Vagina (tissue), 2 donors: Measurements from ENCODE around the gene LZTR1.

Experiments
- POLR2A ChIP-seq, 2 donors: fragments of 450-650 bp; IDR thresholded peaks; one replicate each; pipeline ENCODE4 v1.6.1; 2017; ENCODE audit warnings: antibody characterized with exemption in 2 of 2, mild to moderate bottlenecking in 2 of 2, moderate library complexity in 2 of 2
- POLR2AphosphoS5 ChIP-seq, 2 donors: sonication (generic); formaldehyde crosslinking; IDR thresholded peaks; one replicate each; pipeline ENCODE4 v1.9.0; 2017; ENCODE audit warnings: antibody characterized with exemption in 2 of 2, mild to moderate bottlenecking in 2 of 2, low read depth in 1 of 2; ENCODE audit not compliant: insufficient read depth in 1 of 2
- TF ChIP-seq, protein P1 (sequence below), 3 experiments: fragments of 450-650 bp in 2 of 3; fragments of 200-600 bp in 1 of 3; sonication (generic) in 1 of 3; IDR thresholded peaks; one replicate each; pipeline ENCODE4 v1.5.1; 2017 to 2019; ENCODE audit warnings: antibody characterized with exemption in 3 of 3, mild to moderate bottlenecking in 2 of 3, moderate library complexity in 2 of 3

DNA sequence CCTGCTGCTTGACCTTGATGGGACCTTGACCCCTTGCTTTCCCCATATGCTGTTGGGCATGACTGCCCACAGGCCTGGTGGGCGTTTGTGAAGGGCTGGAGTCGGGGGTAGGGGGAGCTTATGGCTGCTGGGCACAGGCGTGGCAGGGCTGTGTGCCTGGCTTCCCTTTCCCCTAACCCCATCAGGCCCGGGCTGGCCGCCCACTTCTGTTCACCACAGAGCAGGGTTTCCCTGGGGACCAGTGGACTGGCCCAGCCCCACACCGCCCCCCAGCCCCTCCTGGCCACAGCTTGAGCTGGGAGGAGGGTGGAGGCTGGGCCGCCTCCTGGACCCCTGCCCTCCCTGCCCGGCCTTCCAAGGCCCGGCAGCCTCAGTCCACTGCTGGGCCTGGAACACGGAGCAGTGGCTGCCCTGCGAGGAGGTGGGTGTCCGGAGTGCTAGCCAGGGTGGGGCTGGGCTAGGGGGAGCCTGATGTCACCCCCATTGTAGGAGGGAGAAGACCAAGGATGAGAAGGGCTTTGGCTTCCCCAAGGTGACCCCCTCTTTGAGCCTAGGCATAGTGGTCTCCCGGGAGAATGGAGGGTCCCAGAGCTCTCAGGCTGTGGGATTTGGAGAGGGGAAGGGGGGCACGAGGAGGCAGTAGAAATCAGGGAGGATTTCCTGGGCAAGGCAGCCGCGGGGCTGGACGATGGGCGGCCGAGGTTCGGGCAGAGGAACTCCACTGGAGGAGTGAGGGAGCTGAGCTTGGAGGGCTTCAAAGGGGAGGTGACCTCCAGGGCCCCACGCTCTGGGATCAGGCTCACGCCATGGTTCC is 15.0 kb upstream of the LZTR1 start, which contains the start of gene AIFM3:
- TF ChIP-seq, protein P1, sequence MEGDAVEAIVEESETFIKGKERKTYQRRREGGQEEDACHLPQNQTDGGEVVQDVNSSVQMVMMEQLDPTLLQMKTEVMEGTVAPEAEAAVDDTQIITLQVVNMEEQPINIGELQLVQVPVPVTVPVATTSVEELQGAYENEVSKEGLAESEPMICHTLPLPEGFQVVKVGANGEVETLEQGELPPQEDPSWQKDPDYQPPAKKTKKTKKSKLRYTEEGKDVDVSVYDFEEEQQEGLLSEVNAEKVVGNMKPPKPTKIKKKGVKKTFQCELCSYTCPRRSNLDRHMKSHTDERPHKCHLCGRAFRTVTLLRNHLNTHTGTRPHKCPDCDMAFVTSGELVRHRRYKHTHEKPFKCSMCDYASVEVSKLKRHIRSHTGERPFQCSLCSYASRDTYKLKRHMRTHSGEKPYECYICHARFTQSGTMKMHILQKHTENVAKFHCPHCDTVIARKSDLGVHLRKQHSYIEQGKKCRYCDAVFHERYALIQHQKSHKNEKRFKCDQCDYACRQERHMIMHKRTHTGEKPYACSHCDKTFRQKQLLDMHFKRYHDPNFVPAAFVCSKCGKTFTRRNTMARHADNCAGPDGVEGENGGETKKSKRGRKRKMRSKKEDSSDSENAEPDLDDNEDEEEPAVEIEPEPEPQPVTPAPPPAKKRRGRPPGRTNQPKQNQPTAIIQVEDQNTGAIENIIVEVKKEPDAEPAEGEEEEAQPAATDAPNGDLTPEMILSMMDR (IDR thresholded peaks at IDR 0.05), result no peak
- no peak for TF ChIP-seq POLR2A (IDR thresholded peaks at IDR 0.05)
- TF ChIP-seq POLR2AphosphoS5 (IDR thresholded peaks at IDR 0.05; ENCODE audit: insufficient read depth in 1 of 2, low read depth in 1 of 2), result no peak
